Stimulated activated CD8-positive, alpha-beta memory T cell treated with anti-CD3 and anti-CD28 coated beads, Interleukin-2, amount 100 ng/mL, for 48 hours (primary cell): ENCODE results near the gene MAP6D1.

Experiments used
- DNase-seq, 2 donors: peaks; one replicate each; pipeline ENCODE4 v3.0.0-alpha.2; 2020; ENCODE audit warnings: low read depth in 2 of 2

Gene MAP6D1

GRCh38 chr3:183823963-183824362, 1.4 kb downstream of the MAP6D1 start:
- DNase-seq: no peak

GRCh38 chr3:183822631-183823030, 2.7 kb downstream of the MAP6D1 start:
- no peak for DNase-seq

DNA sequence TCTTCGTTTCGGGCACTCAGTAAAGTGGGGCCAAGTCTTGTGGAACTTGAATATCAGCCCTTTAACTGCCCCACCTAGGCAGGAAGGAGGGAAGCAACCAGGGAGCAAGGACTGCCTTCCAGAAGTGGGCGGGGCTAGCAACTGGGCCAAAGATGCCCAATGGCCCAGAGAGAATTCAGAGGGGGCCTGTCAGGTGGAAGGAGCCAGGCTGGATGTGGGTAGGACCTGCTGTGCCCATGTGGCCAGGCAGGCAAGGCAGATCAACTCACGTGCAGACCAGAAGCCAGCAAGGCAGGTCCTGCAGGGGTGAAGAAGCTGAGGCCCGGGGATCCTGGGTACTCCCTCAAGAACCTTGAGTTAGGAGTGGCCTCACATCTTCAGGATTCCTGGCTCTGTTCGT, 5.5 kb downstream of the MAP6D1 start:
- no peak for DNase-seq

DNA sequence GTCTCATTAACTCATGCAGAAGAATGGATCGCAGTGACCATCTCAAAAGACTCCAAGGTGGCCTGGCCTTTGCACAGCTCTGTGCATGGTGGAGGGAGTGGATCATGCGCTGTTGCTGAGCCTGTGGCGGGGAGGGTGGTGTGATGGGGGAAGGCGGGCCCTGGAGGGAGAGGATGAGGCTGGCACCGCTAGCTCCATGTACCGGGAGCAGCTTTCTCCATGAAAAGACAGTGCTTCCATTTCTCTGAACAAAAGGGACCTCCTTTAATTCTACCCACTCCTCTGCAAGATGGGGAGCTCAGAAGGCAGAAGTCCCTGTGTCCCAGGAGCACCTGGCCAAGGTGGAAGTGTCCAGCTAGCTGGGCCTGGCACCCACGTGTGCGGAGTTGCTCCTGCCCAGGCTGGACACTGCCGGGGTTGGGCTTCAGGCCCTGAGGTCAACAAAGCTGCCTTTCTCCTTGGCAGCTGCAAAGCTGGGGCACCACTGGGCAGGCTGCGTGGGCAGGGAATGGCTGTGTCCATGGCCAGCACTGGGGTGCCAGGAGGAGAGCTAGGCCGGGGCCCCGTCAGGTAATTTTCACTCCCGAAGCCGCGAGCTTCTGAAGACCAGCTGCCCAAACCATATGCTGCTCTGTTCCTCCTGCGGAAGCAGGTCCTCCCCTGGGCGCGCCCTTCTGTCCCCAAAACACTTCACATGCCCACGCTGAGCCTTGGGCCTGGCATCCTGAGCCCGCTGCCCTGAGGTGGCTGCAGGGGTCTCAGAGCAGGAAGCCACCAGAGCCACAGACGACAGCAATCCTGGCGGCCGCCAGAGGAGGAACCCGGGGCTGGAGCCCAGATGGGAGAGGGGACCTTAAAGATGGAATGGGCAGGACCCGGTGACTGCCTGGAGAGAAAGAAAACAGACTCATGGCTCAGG, 6.4 kb downstream of the MAP6D1 start:
- DNase-seq: no peak

DNA sequence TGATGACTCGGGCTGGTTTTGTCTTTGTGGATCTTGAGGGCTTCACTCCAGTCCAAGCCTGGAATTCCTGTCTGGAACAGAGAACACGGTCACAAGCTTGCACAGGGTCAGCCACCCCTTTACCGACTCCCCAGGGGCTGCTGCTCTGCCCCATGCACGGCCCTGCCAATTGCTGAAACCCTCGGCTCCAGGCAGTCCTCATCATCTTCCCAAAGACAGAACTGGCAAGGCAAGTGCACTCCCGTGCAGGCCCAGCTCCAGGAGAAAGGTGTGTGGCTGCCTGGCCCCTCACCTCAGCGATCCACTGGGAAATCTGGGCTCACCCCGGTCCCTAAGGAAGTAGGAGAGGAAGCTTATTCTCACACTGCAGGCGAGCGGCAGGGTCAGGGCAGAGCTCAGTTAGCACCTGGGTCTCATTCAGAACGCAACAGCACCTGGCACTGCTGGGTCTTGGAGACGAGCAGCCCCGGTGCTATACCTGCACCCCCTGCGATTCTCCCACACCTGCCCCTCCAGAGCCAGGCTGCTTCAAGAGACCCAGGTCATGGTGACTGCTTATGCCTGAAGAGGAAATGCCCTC, 7.2 kb downstream of the MAP6D1 start:
- no peak for DNase-seq

DNA sequence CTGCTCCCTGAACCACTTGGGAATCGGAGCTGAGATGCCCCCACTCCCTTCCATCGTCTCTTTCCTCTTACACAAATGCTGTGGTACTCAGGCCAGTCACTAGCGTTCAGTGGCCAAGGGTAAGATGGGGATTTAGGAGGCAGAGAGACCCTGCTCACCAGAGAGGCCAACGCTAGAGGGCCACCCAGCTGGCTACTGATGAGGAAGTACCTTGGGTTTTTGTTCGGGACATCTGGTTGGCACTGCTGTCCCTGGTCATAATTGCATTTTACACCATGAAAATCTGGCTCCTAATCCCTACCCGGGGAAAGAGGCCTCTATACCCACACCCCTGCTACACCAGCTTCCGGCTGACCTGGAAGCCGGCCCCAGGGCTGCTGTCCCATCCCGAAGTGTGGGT, 7.7 kb downstream of the MAP6D1 start:
- no peak for DNase-seq

DNA sequence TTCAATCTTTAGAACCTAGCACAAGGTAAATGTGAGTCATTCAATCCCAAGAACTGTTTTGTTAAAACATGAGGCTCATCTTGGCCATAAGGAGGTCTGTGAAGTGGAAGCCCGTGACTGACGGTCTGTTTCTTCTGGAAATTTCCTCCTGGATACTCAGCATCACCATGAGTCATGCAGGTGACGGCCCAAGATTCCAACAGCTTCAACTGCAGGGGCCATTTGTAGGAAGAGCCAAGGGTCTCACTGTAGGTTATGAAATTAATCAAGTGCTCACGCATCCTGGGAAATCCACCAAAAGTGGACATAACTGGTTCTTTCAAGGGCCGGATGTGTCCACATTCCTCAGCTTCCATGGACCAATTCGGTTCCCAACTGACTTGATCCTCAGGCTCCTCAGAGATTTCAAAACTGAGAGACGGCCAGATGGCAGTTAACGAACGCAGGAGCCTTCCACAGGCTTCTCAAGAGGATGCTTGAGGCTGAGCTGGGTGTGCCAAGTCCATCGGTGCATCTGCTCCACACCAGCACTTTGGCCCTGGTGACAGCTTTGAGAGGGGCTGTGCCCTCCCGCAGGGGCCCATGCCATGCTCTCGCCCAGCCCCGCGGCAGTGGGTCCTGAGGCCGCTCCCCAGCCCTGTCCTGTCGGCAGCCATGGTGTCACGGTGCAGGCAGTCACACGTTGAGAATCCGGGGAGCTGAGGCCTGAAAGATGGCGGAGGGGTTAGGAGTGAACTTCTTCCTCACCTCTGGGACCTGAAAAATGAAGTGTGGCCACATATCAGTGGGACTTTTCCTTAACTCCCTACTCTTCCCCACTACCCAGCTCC, 8.5 kb downstream of the MAP6D1 start:
- no peak for DNase-seq

- DNase-seq: no peak
These were observed 9.4 kb downstream of the MAP6D1 start for GRCh38 chr3:183815951-183816475.

GRCh38 chr3:183815563-183815940, 9.8 kb downstream of the MAP6D1 start:
- DNase-seq: no peak

DNA sequence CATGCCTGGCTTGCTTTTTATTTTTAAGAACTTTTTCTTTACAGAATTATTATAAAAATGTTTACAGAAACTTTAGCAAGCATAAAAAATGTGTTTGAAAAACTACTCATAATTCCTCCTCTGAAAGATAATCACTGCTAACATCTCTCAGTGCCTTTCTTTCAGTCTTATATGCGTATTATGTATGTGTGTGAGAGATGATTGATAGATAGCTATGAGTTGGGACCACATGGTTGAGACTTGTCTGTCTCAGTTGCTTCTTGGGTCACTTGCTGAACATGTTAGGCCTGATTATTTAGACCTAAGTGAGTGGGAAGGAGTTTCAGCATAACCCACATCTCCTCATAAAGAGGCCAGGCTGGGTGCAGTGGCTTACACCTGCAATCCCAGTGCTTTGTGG, 11.1 kb downstream of the MAP6D1 start:
- DNase-seq: no peak

GRCh38 chr3:183812761-183813445, 12.5 kb downstream of the MAP6D1 start:
- no peak for DNase-seq

DNA sequence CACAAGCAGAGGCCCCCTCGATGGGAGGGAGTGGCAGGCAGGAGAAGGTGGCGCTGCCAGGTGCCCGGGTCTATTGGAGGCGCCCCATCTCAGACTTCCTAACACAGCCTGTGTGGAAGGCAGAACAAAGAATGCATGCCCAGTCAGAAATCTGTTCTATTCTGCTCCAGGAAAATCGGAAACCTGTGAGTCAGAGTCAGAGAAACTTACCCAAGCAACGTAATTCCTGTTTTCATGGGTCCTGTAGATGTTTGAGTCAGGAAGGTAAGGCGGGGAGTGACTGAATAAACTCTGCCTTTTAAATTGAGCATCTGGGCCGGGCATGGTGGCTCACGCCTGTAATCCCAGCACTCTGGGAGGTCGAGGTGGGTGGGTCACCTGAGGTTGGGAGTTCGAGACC, 13.7 kb downstream of the MAP6D1 start:
- DNase-seq: no peak

- no peak for DNase-seq
These were observed 14.5 kb downstream of the MAP6D1 start for GRCh38 chr3:183810643-183811594.

- no peak for DNase-seq
These were observed 16.1 kb downstream of the MAP6D1 start for GRCh38 chr3:183809270-183809669.

DNA sequence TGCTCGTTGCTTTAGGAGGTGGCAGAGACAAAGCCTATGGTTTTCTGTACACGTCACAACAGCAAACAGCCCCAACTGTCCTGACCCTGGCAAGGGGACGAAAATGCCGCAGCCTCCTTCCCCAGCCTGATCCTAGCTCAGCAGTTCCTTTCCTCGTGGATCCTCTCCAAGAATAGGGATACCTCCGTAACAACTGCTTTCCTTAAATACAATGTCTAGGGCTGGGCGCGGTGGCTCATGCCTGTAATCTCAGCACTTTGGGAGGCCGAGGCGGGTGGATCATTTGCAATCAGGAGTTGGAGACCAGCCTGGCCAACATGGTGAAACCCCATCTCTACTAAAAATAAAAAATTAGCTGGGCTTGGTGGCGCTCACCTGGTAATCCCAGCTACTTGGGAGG, 17.0 kb downstream of the MAP6D1 start:
- DNase-seq: no peak

DNA sequence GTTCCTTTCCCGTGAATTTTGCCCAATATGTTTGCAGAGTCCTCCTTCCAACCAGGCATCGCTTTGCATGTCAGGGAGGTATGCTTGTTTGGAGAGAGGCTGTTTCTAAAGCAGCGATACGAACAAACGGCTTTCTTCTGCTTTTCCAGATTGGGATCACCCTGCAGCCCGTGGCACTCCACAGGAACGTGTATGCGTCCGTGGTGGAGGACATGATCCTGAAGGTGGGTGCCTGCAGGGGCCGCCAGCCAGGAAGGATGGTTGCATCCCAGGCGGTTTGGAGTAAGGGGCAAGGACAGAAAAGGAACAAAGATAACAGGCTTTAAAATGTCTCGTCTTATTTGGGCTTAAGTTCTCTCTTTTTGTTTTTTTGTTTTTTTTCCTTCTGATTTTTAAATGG, 17.5 kb downstream of the MAP6D1 start:
- no peak for DNase-seq

DNA sequence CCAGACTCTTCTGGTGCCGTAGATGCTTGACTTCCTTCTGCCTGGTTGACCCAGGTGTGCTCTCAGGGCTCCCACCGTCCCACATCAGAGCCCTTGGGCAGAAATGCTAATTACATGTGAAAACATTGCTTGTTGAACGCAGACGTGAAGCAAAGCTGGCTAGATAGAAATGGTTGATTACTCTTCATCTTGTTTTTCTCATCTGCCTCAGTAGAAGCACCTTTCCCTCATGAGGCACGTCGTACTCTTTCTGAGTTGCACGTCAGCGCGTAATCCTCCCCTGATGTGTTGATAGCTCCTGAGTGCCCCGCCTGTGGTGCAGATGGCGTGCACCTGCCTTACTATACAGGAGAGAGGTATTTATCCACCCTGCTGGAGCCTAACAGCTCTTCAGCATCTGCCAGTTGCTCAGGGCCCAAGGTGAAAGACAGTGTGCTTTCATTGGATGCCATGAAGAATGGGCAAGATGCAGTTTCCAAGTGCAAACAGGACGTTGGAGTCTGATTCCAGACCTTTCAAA, 18.1 kb downstream of the MAP6D1 start:
- no peak for DNase-seq

GRCh38 chr3:183802989-183803388, 22.4 kb downstream of the MAP6D1 start:
- no peak for DNase-seq

GRCh38 chr3:183801601-183802000, 23.8 kb downstream of the MAP6D1 start:
- no peak for DNase-seq

- no peak for DNase-seq
These were observed 25.0 kb downstream of the MAP6D1 start for GRCh38 chr3:183800243-183800863.
